Measurements from ENCODE around the gene FBXO3.

GRCh38 chr11:33722590-33723234, 51.6 kb downstream of the FBXO3 start:
- TF ChIP-seq POLR2A (IDR thresholded peaks at IDR 0.05) (no peak), CTCF (IDR thresholded peaks at IDR 0.05) (no peak), EP300 (IDR thresholded peaks at IDR 0.05) (no peak)
